HepG2 (cell line): Measurements from ENCODE around the gene TAS1R1. TPM values are rescaled to one million over a fixed set of nuclear protein-coding genes. Genes with fewer than 3 reads are reported as not detected.

Experiments
- ATAC-seq: fragments of 200-7000 bp; cut with Tn5 transposase; 3 replicates; pipeline ENCODE4 v1.9.1; 2020; ENCODE audit warnings: mild to moderate bottlenecking, moderate library complexity
- BruUV-seq: library from RNA; stranded (reverse); fragments of 400-500 nt; replicated peaks from 2 replicates; lab custom pipeline; 2021; lab: Mats Ljungman, UMichigan
- CTCF ChIA-PET: fragments of 300-600 bp; formaldehyde crosslinking; extraction: SDS; loops from one replicate; lab custom pipeline; 2021; ENCODE audit warnings: low total read pairs, inconsistent platforms, low intra/inter-chr PET ratio; lab: Yijun Ruan, JAX
- POLR2A ChIA-PET: fragments of 350-600 bp; sonication (Branson Sonifier 250); formaldehyde crosslinking; loops from one replicate; lab custom pipeline; 2020; ENCODE audit warnings: antibody characterized with exemption, inconsistent platforms; lab: Yijun Ruan, JAX
- DNase-seq: peaks from one replicate; pipeline ENCODE4 v3.0.0-alpha.2; 2015; ENCODE audit warnings: low spot score
- FAIRE-seq: peaks from 3 replicates; lab custom pipeline; 2011; peaks lifted over from hg19 to GRCh38; lab: Jason Lieb, UNC
- H2AFZ ChIP-seq: one replicate; pipeline ENCODE4 v1.6.1; 2011; ENCODE audit warnings: low read length, inconsistent platforms
- H3K27ac ChIP-seq: fragments of 300-600 bp; 3 replicates; pipeline ENCODE4 v1.8.0; 2011; ENCODE audit warnings: mixed run types, mild to moderate bottlenecking, mixed read lengths, low read length, inconsistent platforms; ENCODE audit not compliant: insufficient read depth; ENCODE audit errors: extremely low read length
- H3K27me3 ChIP-seq, 2 experiments: fragments of 200-600 bp in 1 of 2; 2 replicates in 1 of 2; 3 replicates in 1 of 2; pipeline versions ENCODE4 v1.6.0 to v1.8.0; 2011; ENCODE audit warnings: low read length in 2 of 2, mild to moderate bottlenecking in 2 of 2, moderate library complexity in 2 of 2, inconsistent platforms in 1 of 2; ENCODE audit not compliant: insufficient read depth in 2 of 2, control insufficient read depth in 1 of 2
- H3K36me3 ChIP-seq, 2 experiments: fragments of 200-600 bp in 1 of 2; replicated peaks in 1 of 2; 2 replicates in 1 of 2; 3 replicates in 1 of 2; pipeline versions ENCODE4 v1.5.1 to v1.8.0; 2011; ENCODE audit warnings: low read length in 2 of 2, inconsistent platforms in 1 of 2; ENCODE audit not compliant: insufficient read depth in 2 of 2, control insufficient read depth in 1 of 2
- H3K4me1 ChIP-seq: 2 replicates; pipeline ENCODE4 v1.5.1; 2012; ENCODE audit warnings: low read length, inconsistent platforms; ENCODE audit not compliant: insufficient read depth
- H3K4me2 ChIP-seq: 2 replicates; pipeline ENCODE4 v1.6.0; 2011; ENCODE audit warnings: low read depth, low read length, inconsistent platforms
- H3K4me3 ChIP-seq, 3 experiments: fragments of 200-600 bp in 1 of 3; sonication (generic), shearing (Covaris generic) in 1 of 3; replicated peaks in 1 of 3; 2 replicates each; pipeline ENCODE4 v1.5.1; 2011 to 2016; ENCODE audit warnings: low read length in 3 of 3, inconsistent platforms in 2 of 3, low read depth in 2 of 3, mild to moderate bottlenecking in 2 of 3, control low read depth in 1 of 3, mixed read lengths in 1 of 3; ENCODE audit not compliant: insufficient read depth in 1 of 3
- H3K79me2 ChIP-seq: one replicate; pipeline ENCODE4 v1.6.1; 2011; ENCODE audit warnings: low read length, inconsistent platforms; ENCODE audit not compliant: insufficient read depth
- H3K9ac ChIP-seq: 2 replicates; pipeline ENCODE4 v1.6.0; 2011; ENCODE audit warnings: mild to moderate bottlenecking, low read depth, low read length, inconsistent platforms; ENCODE audit not compliant: insufficient read depth
- H3K9me3 ChIP-seq: 2 replicates; pipeline ENCODE4 v1.5.1; 2012; ENCODE audit warnings: mild to moderate bottlenecking, low read length
- H4K20me1 ChIP-seq: 2 replicates; pipeline ENCODE4 v1.6.0; 2011; ENCODE audit warnings: inconsistent platforms, mild to moderate bottlenecking, low read length, moderate library complexity; ENCODE audit not compliant: insufficient read depth
- HHEX ChIP-seq: IDR thresholded peaks from 2 replicates; pipeline ENCODE4 v1.6.1; 2016; ENCODE audit warnings: control low read depth
- NCOA1 ChIP-seq: sonication (generic); formaldehyde crosslinking; IDR thresholded peaks from 2 replicates; pipeline ENCODE4 v1.9.0; 2021; ENCODE audit warnings: missing genetic modification reagents
- RXRA ChIP-seq: sonication (generic); formaldehyde crosslinking; IDR thresholded peaks from 2 replicates; pipeline ENCODE4 v1.5.1; 2020; ENCODE audit warnings: missing genetic modification reagents
- SOX6 ChIP-seq, 2 experiments: fragments of 450-650 bp in 1 of 2; sonication (generic) in 1 of 2; formaldehyde crosslinking in 1 of 2; IDR thresholded peaks; 2 replicates each; pipeline versions ENCODE4 v1.4.0 to v1.6.1; 2017 to 2020; ENCODE audit warnings: antibody characterized with exemption in 1 of 2, mild to moderate bottlenecking in 1 of 2, missing genetic modification reagents in 1 of 2
- ZNF274 ChIP-seq: sonication (generic); formaldehyde crosslinking; IDR thresholded peaks from 2 replicates; pipeline ENCODE4 v1.5.1; 2020; ENCODE audit warnings: mild to moderate bottlenecking, missing genetic modification reagents
- ZNF788 ChIP-seq: sonication (generic); formaldehyde crosslinking; IDR thresholded peaks from 2 replicates; pipeline ENCODE4 v1.5.0; 2020; ENCODE audit warnings: mild to moderate bottlenecking, missing genetic modification reagents, borderline replicate concordance
- WGBS: methylation state at CpG from one replicate; pipeline ENCODE4 v1.1.6; 2017; ENCODE audit warnings: low lambda C conversion rate; 5-methylcytosine and 5-hydroxymethylcytosine counted together
- in situ Hi-C: cut with HindIII; loops from 2 replicates; pipeline ENCODE4 v1.10.0; 2017; ENCODE audit warnings: low pct_unique_long_range_greater_than_20kb; ENCODE audit not compliant: extremely low pct_ligation_motif_present
- intact Hi-C: fragments of 100-400 bp; cut with micrococcal nuclease; formaldehyde crosslinking; loops from one replicate; pipeline ENCODE4 v1.10.0; 2022; ENCODE audit not compliant: unreplicated experiment
- polyA plus RNA-seq, 8 experiments: library from polyadenylated mRNA; depleted of rRNA in 3 of 8; stranded (reverse) in 7 of 8; unstranded in 1 of 8; fragments of >200 nt; fragmentation: Illumina TruSeq in 4 of 8; extraction: Trizol in 4 of 8; gene quantifications; 2 replicates each; pipeline versions ENCODE4 v1.2.1 to v1.2.3, GENCODE V29; 2011 to 2016; ENCODE audit warnings: low read depth in 4 of 8, missing spikeins in 1 of 8, mixed read lengths in 1 of 8; ENCODE audit not compliant: insufficient read depth in 1 of 8
- small RNA-seq, 3 experiments: library from RNA; depleted of rRNA; stranded (forward); fragments of <200 nt; gene quantifications; one replicate each; pipeline ENCODE3, GENCODE V24; 2012; ENCODE audit warnings: low read depth in 2 of 3, low replicate concordance in 1 of 3; ENCODE audit not compliant: insufficient read length in 3 of 3, insufficient read depth in 2 of 3
- total RNA-seq, 5 experiments: library from RNA; depleted of rRNA; stranded (reverse); fragments of >200 nt; fragmentation: Illumina TruSeq; extraction: Trizol; gene quantifications; 2 replicates each; pipeline ENCODE4 v1.2.3, GENCODE V29; 2016; ENCODE audit warnings: low read depth in 1 of 5
- TF ChIP-seq, protein P1 (sequence below): sonication (generic); formaldehyde crosslinking; IDR thresholded peaks from 2 replicates; pipeline ENCODE4 v1.8.0; 2022; ENCODE audit warnings: missing genetic modification reagents, mild to moderate bottlenecking, borderline replicate concordance
- TF ChIP-seq, protein P2 (sequence below): sonication (generic); formaldehyde crosslinking; IDR thresholded peaks from 2 replicates; pipeline ENCODE4 v1.5.0; 2020; ENCODE audit warnings: mild to moderate bottlenecking, missing genetic modification reagents

Gene TAS1R1
- total and polyA plus RNA-seq, 2 of the 13 experiments (the other 11 are each of a cell fraction or from before 2014, with no cell fraction given) = 1.4 to 1.6 TPM

DNA sequence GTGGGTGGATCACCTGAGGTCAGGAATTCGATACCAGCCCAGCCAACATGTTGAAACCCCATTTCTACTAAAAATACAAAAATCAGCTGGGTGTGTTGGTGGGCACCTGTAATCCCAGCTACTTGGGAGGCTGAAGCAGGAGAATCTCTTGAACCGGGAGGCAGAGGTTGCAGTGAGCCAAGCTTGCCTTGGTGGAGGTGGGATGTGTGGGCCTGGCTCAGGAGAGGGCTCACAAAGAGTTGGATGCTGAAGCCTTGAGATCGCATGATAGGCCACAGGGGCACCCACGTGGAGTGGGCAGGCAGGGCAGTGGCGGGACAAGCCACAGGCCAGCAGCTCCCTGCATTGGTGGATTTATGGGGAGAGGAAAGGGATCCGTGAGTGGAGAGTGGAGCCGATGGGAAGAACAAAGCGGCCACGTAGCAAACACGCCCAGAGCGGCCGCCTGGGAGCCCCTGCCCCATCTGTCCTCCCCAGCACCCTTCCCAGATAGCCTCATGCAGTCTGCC, 73.9 kb downstream of the TAS1R1 start:
- intact Hi-C loops = loop anchor here (5.0 kb wide), 1 partner anchor 47 kb away; no protein-coding TSS in a partner anchor
- Histone ChIP-seq H3K9me3 (no peaks in the 10 kb centered on the region), H3K4me3 (no peak overlapping the region), H3K36me3 (peaks cover 12 to 52% of the 10 kb centered on the region in 2 experiments; a peak in 4 of 5 replicates), H3K9ac (no peak overlapping the region), H3K27me3 (no peaks in the 10 kb centered on the region; a peak in 1 of 5 replicates), H3K4me2 (no peak overlapping the region), H3K4me1 (peaks cover 21% of the 10 kb centered on the region), H3K79me2 (peaks cover 26% of the 10 kb centered on the region), H2AFZ (no peak overlapping the region), H3K27ac (no peak overlapping the region), H4K20me1 (peaks cover 3% of the 10 kb centered on the region; the same call in 1 of the 2 replicates)
- 89% methylated on average over 11 of the region's 12 CpGs for WGBS
- in situ Hi-C loops = no loop called here
- BruUV-seq = no TSS peak
- no peak for DNase-seq
- POLR2A ChIA-PET = no interaction called here
- TF ChIP-seq, protein P1, sequence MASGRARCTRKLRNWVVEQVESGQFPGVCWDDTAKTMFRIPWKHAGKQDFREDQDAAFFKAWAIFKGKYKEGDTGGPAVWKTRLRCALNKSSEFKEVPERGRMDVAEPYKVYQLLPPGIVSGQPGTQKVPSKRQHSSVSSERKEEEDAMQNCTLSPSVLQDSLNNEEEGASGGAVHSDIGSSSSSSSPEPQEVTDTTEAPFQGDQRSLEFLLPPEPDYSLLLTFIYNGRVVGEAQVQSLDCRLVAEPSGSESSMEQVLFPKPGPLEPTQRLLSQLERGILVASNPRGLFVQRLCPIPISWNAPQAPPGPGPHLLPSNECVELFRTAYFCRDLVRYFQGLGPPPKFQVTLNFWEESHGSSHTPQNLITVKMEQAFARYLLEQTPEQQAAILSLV = no peak
- TF ChIP-seq SOX6 (IDR thresholded peaks at IDR 0.05) (no peak), SOX6 (CRISPR knock-in tag; IDR thresholded peaks at IDR 0.05) (no peak), ZNF788 (CRISPR knock-in tag) (no peak), RXRA (CRISPR knock-in tag) (no peak), ZNF274 (CRISPR knock-in tag) (no peak), NCOA1 (CRISPR knock-in tag) (no peak), HHEX (CRISPR knock-in tag) (no peak)
- TF ChIP-seq, protein P2, sequence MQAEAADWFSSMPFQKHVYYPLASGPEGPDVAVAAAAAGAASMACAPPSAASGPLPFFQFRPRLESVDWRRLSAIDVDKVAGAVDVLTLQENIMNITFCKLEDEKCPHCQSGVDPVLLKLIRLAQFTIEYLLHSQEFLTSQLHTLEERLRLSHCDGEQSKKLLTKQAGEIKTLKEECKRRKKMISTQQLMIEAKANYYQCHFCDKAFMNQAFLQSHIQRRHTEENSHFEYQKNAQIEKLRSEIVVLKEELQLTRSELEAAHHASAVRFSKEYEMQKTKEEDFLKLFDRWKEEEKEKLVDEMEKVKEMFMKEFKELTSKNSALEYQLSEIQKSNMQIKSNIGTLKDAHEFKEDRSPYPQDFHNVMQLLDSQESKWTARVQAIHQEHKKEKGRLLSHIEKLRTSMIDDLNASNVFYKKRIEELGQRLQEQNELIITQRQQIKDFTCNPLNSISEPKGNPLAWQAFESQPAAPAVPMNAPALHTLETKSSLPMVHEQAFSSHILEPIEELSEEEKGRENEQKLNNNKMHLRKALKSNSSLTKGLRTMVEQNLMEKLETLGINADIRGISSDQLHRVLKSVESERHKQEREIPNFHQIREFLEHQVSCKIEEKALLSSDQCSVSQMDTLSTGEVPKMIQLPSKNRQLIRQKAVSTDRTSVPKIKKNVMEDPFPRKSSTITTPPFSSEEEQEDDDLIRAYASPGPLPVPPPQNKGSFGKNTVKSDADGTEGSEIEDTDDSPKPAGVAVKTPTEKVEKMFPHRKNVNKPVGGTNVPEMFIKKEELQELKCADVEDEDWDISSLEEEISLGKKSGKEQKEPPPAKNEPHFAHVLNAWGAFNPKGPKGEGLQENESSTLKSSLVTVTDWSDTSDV (CRISPR knock-in tag) = no peak
- ATAC-seq = no peak
- FAIRE-seq = no peak
- CTCF ChIA-PET = no interaction called here

Small RNA genes within 50 kb of the gene (small RNA-seq; reads per million reads assigned to genes)
- gene RNU6-731P = 0 reads per million in 3 experiments

Other genes with a start within 250 kb of the TAS1R1 start
- 33.0 and 43.2 TPM in 2 replicates for gene ACOT7, start 161.5 kb upstream of the TAS1R1 start, total RNA-seq (2016; rRNA removed; fragmentation: Illumina TruSeq; extraction: Trizol)
- gene ACOT7, start 161.5 kb upstream of the TAS1R1 start, polyA plus RNA-seq (2011; rRNA removed) = 47.6 and 55.8 TPM in 2 replicates
- gene HES2, start 135.4 kb upstream of the TAS1R1 start, total RNA-seq (2016; rRNA removed; fragmentation: Illumina TruSeq; extraction: Trizol) = 0.10 and 0.11 TPM in 2 replicates
- 0.13 and 0.17 TPM in 2 replicates for gene HES2, start 135.4 kb upstream of the TAS1R1 start, polyA plus RNA-seq (2011; rRNA removed)
- gene ESPN, start 130.5 kb upstream of the TAS1R1 start, total RNA-seq (2016; rRNA removed; fragmentation: Illumina TruSeq; extraction: Trizol) = 38.5 and 48.6 TPM in 2 replicates
- 54.2 and 70.4 TPM in 2 replicates for gene ESPN, start 130.5 kb upstream of the TAS1R1 start, polyA plus RNA-seq (2011; rRNA removed)
- gene TNFRSF25, start 89.1 kb upstream of the TAS1R1 start, total RNA-seq (2016; rRNA removed; fragmentation: Illumina TruSeq; extraction: Trizol) = 0.55 and 1.5 TPM in 2 replicates
- 1.4 and 1.6 TPM in 2 replicates for gene TNFRSF25, start 89.1 kb upstream of the TAS1R1 start, polyA plus RNA-seq (2011; rRNA removed)
- gene PLEKHG5, start 63.6 kb upstream of the TAS1R1 start, total RNA-seq (2016; rRNA removed; fragmentation: Illumina TruSeq; extraction: Trizol) = 1.9 and 3.5 TPM in 2 replicates
- gene PLEKHG5, start 63.6 kb upstream of the TAS1R1 start, polyA plus RNA-seq (2011; rRNA removed) = 1.9 and 2.6 TPM in 2 replicates
- gene NOL9, start 794 bp upstream of the TAS1R1 start, total RNA-seq (2016; rRNA removed; fragmentation: Illumina TruSeq; extraction: Trizol) = 20.2 and 24.7 TPM in 2 replicates
- gene NOL9, start 794 bp upstream of the TAS1R1 start, polyA plus RNA-seq (2011; rRNA removed) = 13.0 and 18.0 TPM in 2 replicates
- gene ZBTB48, start 24.7 kb downstream of the TAS1R1 start, total RNA-seq (2016; rRNA removed; fragmentation: Illumina TruSeq; extraction: Trizol) = 13.8 and 17.1 TPM in 2 replicates
- 13.0 and 18.1 TPM in 2 replicates for gene ZBTB48, start 24.7 kb downstream of the TAS1R1 start, polyA plus RNA-seq (2011; rRNA removed)
- 20.9 and 25.0 TPM in 2 replicates for gene KLHL21, start 47.6 kb downstream of the TAS1R1 start, total RNA-seq (2016; rRNA removed; fragmentation: Illumina TruSeq; extraction: Trizol)
- 14.8 and 19.9 TPM in 2 replicates for gene KLHL21, start 47.6 kb downstream of the TAS1R1 start, polyA plus RNA-seq (2011; rRNA removed)
- 7.4 and 8.4 TPM in 2 replicates for gene PHF13, start 58.4 kb downstream of the TAS1R1 start, total RNA-seq (2016; rRNA removed; fragmentation: Illumina TruSeq; extraction: Trizol)
- 4.7 and 6.1 TPM in 2 replicates for gene PHF13, start 58.4 kb downstream of the TAS1R1 start, polyA plus RNA-seq (2011; rRNA removed)
- 14.9 and 15.0 TPM in 2 replicates for gene THAP3, start 69.6 kb downstream of the TAS1R1 start, total RNA-seq (2016; rRNA removed; fragmentation: Illumina TruSeq; extraction: Trizol)
- gene THAP3, start 69.6 kb downstream of the TAS1R1 start, polyA plus RNA-seq (2011; rRNA removed) = 10.3 and 12.1 TPM in 2 replicates
- 47.6 and 56.8 TPM in 2 replicates for gene DNAJC11, start 146.5 kb downstream of the TAS1R1 start, total RNA-seq (2016; rRNA removed; fragmentation: Illumina TruSeq; extraction: Trizol)
- gene DNAJC11, start 146.5 kb downstream of the TAS1R1 start, polyA plus RNA-seq (2011; rRNA removed) = 24.0 and 25.1 TPM in 2 replicates
- gene CAMTA1, start 230.1 kb downstream of the TAS1R1 start, total RNA-seq (2016; rRNA removed; fragmentation: Illumina TruSeq; extraction: Trizol) = 36.4 and 36.7 TPM in 2 replicates
- 22.4 and 25.0 TPM in 2 replicates for gene CAMTA1, start 230.1 kb downstream of the TAS1R1 start, polyA plus RNA-seq (2011; rRNA removed)